Activated CD4-positive, alpha-beta memory T cell treated with anti-CD3 and anti-CD28 coated beads for 36 hours (primary cell): ENCODE measurements around the gene TNPO3. TPM values are rescaled to one million over a fixed set of nuclear protein-coding genes. Genes with fewer than 3 reads are reported as not detected.

Source experiments
- CTCF ChIA-PET: fragments of 350-600 bp; sonication (Branson Sonifier 250); formaldehyde crosslinking; loops from one replicate; lab custom pipeline; 2021; ENCODE audit warnings: antibody characterized with exemption, inconsistent platforms; lab: Charles Lee
- POLR2A ChIA-PET: fragments of 350-600 bp; sonication (Branson Sonifier 250); formaldehyde crosslinking; loops from one replicate; lab custom pipeline; 2021; ENCODE audit warnings: antibody characterized with exemption; lab: Charles Lee
- DNase-seq: peaks from one replicate; pipeline ENCODE4 v3.0.0-alpha.2; 2020
- H3K27ac Mint-ChIP-seq: one replicate; pipeline ENCODE4 v1.8.0; 2021; ENCODE audit warnings: mixed read lengths
- H3K27me3 Mint-ChIP-seq: one replicate; pipeline ENCODE4 v1.8.0; 2021; ENCODE audit warnings: mixed read lengths
- H3K36me3 Mint-ChIP-seq: one replicate; pipeline ENCODE4 v1.8.0; 2021; ENCODE audit warnings: mixed read lengths
- H3K4me1 Mint-ChIP-seq: one replicate; pipeline ENCODE4 v1.8.0; 2021; ENCODE audit warnings: low read depth, mixed read lengths
- H3K4me3 Mint-ChIP-seq: one replicate; pipeline ENCODE4 v1.8.0; 2021; ENCODE audit warnings: mild to moderate bottlenecking, mixed read lengths
- H3K9me3 Mint-ChIP-seq: one replicate; pipeline ENCODE4 v1.8.0; 2021; ENCODE audit warnings: mixed read lengths
- intact Hi-C: fragments of 100-400 bp; cut with micrococcal nuclease; formaldehyde crosslinking; loops from one replicate; pipeline ENCODE4 v1.15.1; 2023
- total RNA-seq, 2 experiments: library from RNA; stranded (reverse); gene quantifications; one replicate each; pipeline ENCODE4 v1.2.3, GENCODE V29; 2021

Gene TNPO3
- total RNA-seq, 2 experiments from 2014 or later, result 53.4 to 54.5 TPM

DNA sequence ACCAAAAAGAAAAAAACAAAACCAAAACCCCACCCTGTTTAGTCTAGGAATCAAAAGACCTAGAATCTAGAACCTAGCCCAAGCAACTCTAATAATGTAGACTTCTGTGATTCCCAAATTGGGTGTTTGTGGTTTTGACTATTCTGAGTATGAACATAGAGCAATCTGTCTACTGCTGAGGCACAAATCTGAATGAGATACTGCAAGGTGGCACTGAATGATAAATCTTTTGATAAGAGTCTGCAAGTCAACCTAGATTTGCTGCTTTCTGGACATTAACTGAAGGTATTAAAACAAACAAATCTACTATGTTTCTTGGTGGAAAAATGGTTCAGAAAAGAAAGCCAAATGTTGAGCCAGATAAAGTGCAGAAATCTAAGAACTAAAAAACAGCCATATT, 66.5 kb downstream of the TNPO3 start:
- Mint-ChIP-seq H3K27ac (no peak overlapping the region), H3K9me3 (no peaks in the 10 kb centered on the region), H3K36me3 (peaks cover 32% of the 10 kb centered on the region), H3K4me1 (no peaks in the 10 kb centered on the region), H3K27me3 (no peaks in the 10 kb centered on the region), H3K4me3 (no peak overlapping the region)
- no peak for DNase-seq
- intact Hi-C loops, result no loop called here
- ChIA-PET POLR2A (no interaction called here), CTCF (no interaction called here)

DNA sequence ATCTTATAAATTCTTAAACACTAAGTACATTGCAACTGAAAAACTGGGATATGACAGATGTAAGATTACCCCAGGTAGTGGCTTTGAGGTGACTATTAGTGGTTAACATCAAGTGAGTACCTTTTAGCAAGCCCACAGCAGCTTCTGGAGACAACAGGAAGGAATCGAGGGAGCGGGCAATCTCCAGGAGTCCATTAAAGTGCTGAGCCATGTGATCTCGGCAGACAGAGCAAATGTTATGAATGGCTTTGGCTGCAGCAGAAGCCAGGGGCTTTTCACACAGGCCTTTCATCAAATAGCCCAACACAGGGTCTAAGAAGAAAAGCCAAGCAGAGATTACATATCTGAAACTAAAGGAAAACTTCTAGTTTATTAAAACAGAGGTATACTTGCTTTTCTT, 68.3 kb downstream of the TNPO3 start:
- ChIA-PET POLR2A (interaction anchor here (1.2 kb wide), 1 partner anchor 68 kb away, joined by 4 read pairs; no protein-coding TSS in a partner anchor), CTCF (interaction anchor here (1.0 kb wide), 1 partner anchor 40 kb away, joined by 3 read pairs; no protein-coding TSS in a partner anchor)
- Mint-ChIP-seq H3K9me3 (no peaks in the 10 kb centered on the region), H3K27me3 (no peaks in the 10 kb centered on the region), H3K27ac (no peak overlapping the region), H3K4me1 (no peaks in the 10 kb centered on the region), H3K36me3 (peaks cover 39% of the 10 kb centered on the region), H3K4me3 (no peak overlapping the region)
- no peak for DNase-seq
- intact Hi-C loops, result no loop called here

DNA sequence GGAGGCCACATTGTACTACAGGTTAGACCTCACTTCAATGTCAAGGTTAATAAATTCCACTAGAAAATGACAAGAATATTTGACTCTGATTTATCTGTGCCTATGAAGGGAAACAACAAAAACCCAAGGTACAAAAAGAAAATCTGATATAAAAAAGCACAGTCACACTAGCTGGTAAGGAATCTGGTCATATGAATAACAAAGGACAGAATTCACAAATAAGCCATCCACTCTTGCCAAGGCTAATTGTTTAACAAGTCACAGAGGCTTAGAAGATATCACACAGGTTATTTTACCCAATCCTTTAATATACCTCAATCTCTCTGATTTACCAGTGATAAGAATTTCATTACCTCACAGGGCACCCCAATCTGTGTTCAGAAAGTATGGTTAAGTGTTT, 69.3 kb downstream of the TNPO3 start:
- Mint-ChIP-seq H3K36me3 (peaks cover 36% of the 10 kb centered on the region), H3K27ac (no peak overlapping the region), H3K4me1 (no peaks in the 10 kb centered on the region), H3K27me3 (no peaks in the 10 kb centered on the region), H3K4me3 (no peak overlapping the region), H3K9me3 (no peaks in the 10 kb centered on the region)
- intact Hi-C loops, result no loop called here
- POLR2A ChIA-PET, result no interaction called here
- DNase-seq, result no peak
- CTCF ChIA-PET, result interaction anchor here (1.0 kb wide), 1 partner anchor 39 kb away, joined by 3 read pairs; no protein-coding TSS in a partner anchor

DNA sequence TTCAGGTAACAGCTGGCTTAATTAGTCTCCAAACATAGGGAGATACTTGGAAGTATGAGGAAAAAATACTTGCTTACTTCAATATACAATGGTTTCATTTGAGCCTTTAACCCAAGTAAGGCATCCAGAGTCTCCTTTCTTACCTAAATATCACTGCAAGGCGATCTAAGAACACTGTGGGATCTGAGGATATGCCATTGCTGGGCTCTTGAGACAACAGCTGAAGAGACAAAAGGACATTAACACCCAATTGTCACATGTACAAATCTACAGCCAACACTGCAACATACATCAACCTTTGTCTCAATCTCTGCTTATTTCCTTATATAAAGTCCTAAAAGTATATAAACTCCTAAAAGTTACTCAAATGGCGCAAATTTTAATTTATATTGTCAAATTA, 72.8 kb downstream of the TNPO3 start:
- Mint-ChIP-seq H3K27ac (peak overlapping the region; percentile 28), H3K4me1 (no peaks in the 10 kb centered on the region), H3K27me3 (no peaks in the 10 kb centered on the region), H3K9me3 (no peaks in the 10 kb centered on the region), H3K36me3 (peaks cover 47% of the 10 kb centered on the region), H3K4me3 (no peak overlapping the region)
- CTCF ChIA-PET, result no interaction called here
- DNase-seq, result no peak
- POLR2A ChIA-PET, result no interaction called here
- intact Hi-C loops, result no loop called here

DNA sequence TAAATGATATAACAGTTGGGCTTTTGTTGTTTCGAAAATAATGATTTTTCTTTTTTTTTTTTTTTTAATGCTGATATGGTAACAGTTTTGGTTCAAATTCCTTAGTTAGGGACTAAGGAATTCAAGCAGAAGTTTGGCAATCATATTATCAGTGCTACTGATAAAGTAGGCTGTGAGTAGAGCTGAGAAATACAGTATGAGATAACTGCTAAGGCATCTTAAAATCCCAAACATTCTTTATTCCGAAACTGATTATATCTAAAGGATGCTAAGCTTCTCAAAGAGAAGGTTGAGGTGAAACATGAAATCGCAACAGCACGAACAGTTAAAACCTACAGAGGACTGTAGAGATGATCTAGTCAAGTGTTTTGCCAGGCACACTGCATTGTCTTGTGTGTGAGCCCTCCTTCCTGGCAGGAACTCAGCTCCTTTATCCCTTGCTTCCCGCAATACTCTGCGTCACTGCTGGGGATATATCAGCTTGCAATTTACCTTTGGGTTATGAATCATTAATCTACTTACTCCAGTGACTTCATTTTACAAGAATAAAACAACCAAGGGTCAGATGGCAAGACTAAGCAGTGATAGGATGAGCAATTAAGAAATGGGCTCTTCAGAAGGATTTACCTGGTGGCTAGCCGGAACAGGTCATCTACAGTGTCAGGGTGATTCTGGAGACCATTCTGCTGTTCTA, 80.5 kb downstream of the TNPO3 start:
- intact Hi-C loops, result no loop called here
- Mint-ChIP-seq H3K36me3 (peaks cover 56% of the 10 kb centered on the region), H3K4me1 (no peaks in the 10 kb centered on the region), H3K27ac (no peak overlapping the region), H3K27me3 (no peaks in the 10 kb centered on the region), H3K9me3 (no peaks in the 10 kb centered on the region), H3K4me3 (no peak overlapping the region)
- DNase-seq, result no peak
- POLR2A ChIA-PET, result no interaction called here
- CTCF ChIA-PET, result no interaction called here

DNA sequence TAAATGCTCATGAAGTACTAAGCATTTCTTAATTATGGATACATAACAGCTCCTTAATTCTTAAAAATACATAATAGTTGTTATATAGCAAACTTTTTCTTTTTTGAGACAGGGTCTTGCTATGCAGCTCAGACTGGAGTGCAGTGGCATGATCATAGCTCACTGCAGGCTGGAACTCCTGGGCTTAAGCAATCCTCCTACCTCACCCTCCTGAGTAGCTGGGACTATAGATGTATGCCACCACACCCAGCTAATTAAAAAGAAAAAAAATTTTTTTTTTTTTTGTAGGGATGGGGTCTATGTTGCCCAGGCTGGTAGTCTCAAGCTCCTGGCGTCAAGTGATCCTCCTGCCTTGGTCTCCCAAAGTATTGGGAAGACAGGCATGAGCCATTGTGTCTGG, 86.3 kb downstream of the TNPO3 start:
- DNase-seq, result no peak
- H3K27me3 Mint-ChIP-seq, result no peaks in the 10 kb centered on the region
- intact Hi-C loops, result loop anchor here (10.0 kb wide), 1 partner anchor 54 kb away; the partner anchor contains the start of gene KCP
- H3K9me3 Mint-ChIP-seq, result no peaks in the 10 kb centered on the region
- H3K4me1 Mint-ChIP-seq, result peaks cover 2% of the 10 kb centered on the region
- no peak overlapping the region for H3K4me3 Mint-ChIP-seq
- no peak overlapping the region for H3K27ac Mint-ChIP-seq
- CTCF ChIA-PET, result no interaction called here
- H3K36me3 Mint-ChIP-seq, result peaks cover 49% of the 10 kb centered on the region
- POLR2A ChIA-PET, result no interaction called here

DNA sequence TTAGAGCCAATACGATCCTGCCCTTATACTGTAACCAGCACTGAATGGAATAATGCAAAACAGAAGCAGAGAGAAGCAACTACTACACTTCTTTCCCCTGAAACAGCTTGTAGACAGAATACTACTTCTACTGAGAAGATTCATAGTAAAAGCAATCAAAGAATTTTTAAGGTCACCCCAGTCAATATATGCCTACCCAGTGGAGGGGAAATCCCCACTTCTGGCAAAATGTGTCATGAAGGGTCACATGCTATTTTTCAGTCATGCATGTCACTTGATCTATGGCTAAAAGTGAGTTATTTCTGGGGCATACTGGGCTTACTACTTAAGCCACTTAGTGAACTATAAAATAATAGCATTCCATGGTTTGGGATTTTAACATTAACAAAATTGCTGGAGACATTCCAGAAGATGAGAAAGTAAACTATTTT, 91.6 kb downstream of the TNPO3 start:
- H3K36me3 Mint-ChIP-seq, result peaks cover 38% of the 10 kb centered on the region
- DNase-seq, result peak; percentile 70
- no peaks in the 10 kb centered on the region for H3K27me3 Mint-ChIP-seq
- POLR2A ChIA-PET, result interaction anchor here (1.3 to 1.8 kb wide), 3 partner anchors 16 to 91 kb away, joined by 3 to 5 read pairs (median 4); partner anchors contain the start of gene TNPO3
- intact Hi-C loops, result loop anchor here (1.0 to 10.0 kb wide), 6 partner anchors 23 to 225 kb away; partner anchors contain the start of genes CALU, KCP and TNPO3
- CTCF ChIA-PET, result interaction anchor here (1.3 to 1.6 kb wide), 2 partner anchors 10 to 128 kb away, joined by 3 to 8 read pairs; no protein-coding TSS in a partner anchor
- H3K4me3 Mint-ChIP-seq, result no peak overlapping the region
- no peaks in the 10 kb centered on the region for H3K9me3 Mint-ChIP-seq
- peak overlapping the region; percentile 73 for H3K27ac Mint-ChIP-seq
- H3K4me1 Mint-ChIP-seq, result peaks cover 37% of the 10 kb centered on the region

DNA sequence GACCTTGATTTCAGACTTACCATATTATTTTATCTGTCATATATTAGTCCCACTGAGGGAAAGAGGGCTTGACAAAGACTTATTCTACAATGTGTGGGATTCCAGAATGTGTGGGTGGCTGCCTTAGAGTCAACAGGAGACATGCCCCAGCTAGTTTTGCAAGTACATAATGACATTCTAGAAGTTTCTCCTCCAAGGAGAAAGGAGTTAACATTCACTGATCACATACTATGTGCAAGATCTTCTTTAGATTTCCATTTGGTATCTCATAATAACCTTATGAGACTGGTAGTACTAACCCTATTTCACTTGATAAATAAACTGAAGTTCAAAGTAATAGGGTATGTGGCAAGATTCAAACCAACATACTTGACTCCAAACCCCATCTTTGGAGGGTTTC, 92.0 kb downstream of the TNPO3 start:
- ChIA-PET CTCF (interaction anchor here (0.9 to 1.6 kb wide), 3 partner anchors 9 to 201 kb away, joined by 3 to 8 read pairs (median 4); no protein-coding TSS in a partner anchor), POLR2A (interaction anchor here (1.3 to 1.8 kb wide), 3 partner anchors 15 to 92 kb away, joined by 3 to 5 read pairs (median 4); partner anchors contain the start of gene TNPO3)
- peaks cover 39% of the 10 kb centered on the region for H3K36me3 Mint-ChIP-seq
- H3K4me1 Mint-ChIP-seq, result peaks cover 37% of the 10 kb centered on the region
- intact Hi-C loops, result loop anchor here (1.0 to 10.0 kb wide), 8 partner anchors 9 to 224 kb away; partner anchors contain the start of genes CALU, KCP and TNPO3
- no peak for DNase-seq
- peak overlapping the region; percentile 0 for H3K4me3 Mint-ChIP-seq
- H3K27ac Mint-ChIP-seq, result peak overlapping the region; percentile 73
- no peaks in the 10 kb centered on the region for H3K27me3 Mint-ChIP-seq
- no peaks in the 10 kb centered on the region for H3K9me3 Mint-ChIP-seq

DNA sequence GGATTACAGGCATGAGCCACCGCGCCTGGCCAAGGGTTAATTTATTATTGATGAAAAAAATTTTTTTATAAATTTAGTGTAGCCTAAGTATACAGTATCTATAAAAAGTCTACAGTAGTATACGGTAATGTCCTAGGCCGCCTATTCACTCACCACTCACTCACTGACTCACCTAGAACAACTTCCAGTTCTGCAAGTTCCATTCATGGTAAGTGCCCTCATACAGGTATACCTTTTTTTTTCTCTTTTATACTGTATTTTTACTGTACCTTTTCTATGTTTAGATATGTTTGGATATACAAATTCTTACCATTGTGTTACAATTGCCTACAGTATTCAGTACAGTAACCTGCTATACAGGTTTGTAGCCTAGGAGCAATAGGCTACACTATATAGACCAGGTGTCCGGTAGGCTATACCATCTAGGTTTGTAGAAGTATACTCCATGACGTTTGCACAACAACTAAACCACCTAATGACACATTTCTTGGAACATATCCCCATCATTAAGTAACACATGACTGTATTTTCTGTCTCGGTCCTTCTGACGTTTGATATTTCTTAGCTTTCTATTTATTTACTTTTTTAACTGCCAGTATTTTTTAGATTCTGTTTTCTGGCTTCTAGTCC, 93.8 kb downstream of the TNPO3 start:
- intact Hi-C loops, result loop anchor here (10.0 kb wide), 1 partner anchor 46 kb away; the partner anchor contains the start of gene KCP
- POLR2A ChIA-PET, result no interaction called here

DNA sequence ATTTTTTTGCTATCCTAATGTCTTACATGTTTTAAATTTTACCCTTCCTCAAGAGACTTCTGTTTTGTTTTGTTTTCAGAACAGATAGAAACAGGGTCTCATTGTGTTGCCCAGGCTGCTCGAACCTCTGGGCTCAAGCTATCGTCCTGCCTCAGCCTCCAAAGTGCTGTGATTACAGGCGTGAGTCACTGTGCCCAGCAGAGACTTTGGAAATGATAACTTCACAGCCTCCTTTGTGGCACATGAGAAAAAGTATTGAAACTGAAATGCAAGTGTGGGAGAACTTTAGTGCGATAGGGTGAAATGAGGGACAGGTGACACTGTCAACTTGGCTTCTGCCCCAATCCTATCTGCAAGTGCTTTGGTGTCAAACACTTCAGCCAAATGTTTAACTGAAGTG, 95.6 kb downstream of the TNPO3 start:
- peak overlapping the region; percentile 19 for H3K27ac Mint-ChIP-seq
- no peaks in the 10 kb centered on the region for H3K9me3 Mint-ChIP-seq
- intact Hi-C loops, result no loop called here
- peaks cover 39% of the 10 kb centered on the region for H3K4me1 Mint-ChIP-seq
- H3K27me3 Mint-ChIP-seq, result no peaks in the 10 kb centered on the region
- DNase-seq, result peak; percentile 55
- POLR2A ChIA-PET, result interaction anchor here (1.3 kb wide), 1 partner anchor 19 kb away, joined by 3 read pairs; no protein-coding TSS in a partner anchor
- H3K4me3 Mint-ChIP-seq, result no peak overlapping the region
- peaks cover 39% of the 10 kb centered on the region for H3K36me3 Mint-ChIP-seq
- CTCF ChIA-PET, result interaction anchor here (0.5 to 1.4 kb wide), 3 partner anchors 12 to 133 kb away, joined by 3 to 4 read pairs (median 4); no protein-coding TSS in a partner anchor

More for the DNA sequence above, 93.8 kb downstream of the TNPO3 start:
- peaks cover 40% of the 10 kb centered on the region for H3K36me3 Mint-ChIP-seq
- peaks cover 37% of the 10 kb centered on the region for H3K4me1 Mint-ChIP-seq
- no peak for DNase-seq
- no peaks in the 10 kb centered on the region for H3K9me3 Mint-ChIP-seq
- CTCF ChIA-PET, result no interaction called here
- H3K27ac Mint-ChIP-seq, result no peak overlapping the region
- H3K27me3 Mint-ChIP-seq, result no peaks in the 10 kb centered on the region
- H3K4me3 Mint-ChIP-seq, result no peak overlapping the region

DNA sequence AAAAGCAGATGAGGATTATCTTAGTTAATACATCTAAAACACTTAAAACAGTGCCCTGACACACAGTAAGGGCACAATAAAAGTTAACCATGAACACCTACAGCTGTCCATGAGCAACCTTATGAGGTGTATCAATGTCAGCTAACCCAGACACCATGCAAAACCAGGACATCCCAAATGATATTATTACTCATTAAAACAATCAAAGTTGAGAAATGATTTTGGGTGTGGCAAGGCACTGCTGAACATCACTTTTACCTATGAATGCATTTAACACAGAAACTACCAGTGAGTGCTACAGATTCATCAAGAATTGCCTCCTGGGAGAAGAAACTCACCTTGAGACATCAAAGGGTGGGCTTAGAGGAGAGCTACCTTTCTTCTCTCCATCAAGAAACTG, 98.9 kb downstream of the TNPO3 start:
- ChIA-PET POLR2A (no interaction called here), CTCF (interaction anchor here (2.5 kb wide), 1 partner anchor 9 kb away, joined by 7 read pairs; no protein-coding TSS in a partner anchor)
- intact Hi-C loops, result no loop called here
- peaks cover 44% of the 10 kb centered on the region for H3K36me3 Mint-ChIP-seq
- H3K4me3 Mint-ChIP-seq, result no peak overlapping the region
- DNase-seq, result no peak
- H3K9me3 Mint-ChIP-seq, result no peaks in the 10 kb centered on the region
- H3K4me1 Mint-ChIP-seq, result peaks cover 22% of the 10 kb centered on the region
- no peak overlapping the region for H3K27ac Mint-ChIP-seq
- H3K27me3 Mint-ChIP-seq, result no peaks in the 10 kb centered on the region
